SK-N-SH (cell line): Measurements from ENCODE around the gene RAB7B.

ENCODE experiments used
- EZH2phosphoT487 ChIP-seq: fragments of 200-600 bp; sonication (generic); IDR thresholded peaks from 2 replicates; pipeline ENCODE4 v1.6.1; 2017; ENCODE audit warnings: low read depth, mixed run types, mild to moderate bottlenecking, antibody characterized with exemption, moderate library complexity, borderline replicate concordance
- JUND ChIP-seq: IDR thresholded peaks from 2 replicates; pipeline ENCODE4 v1.4.0; 2012
- NFIC ChIP-seq: IDR thresholded peaks from 2 replicates; pipeline ENCODE4 v1.4.0; 2012; ENCODE audit warnings: borderline replicate concordance
- RAD21 ChIP-seq: IDR thresholded peaks from 2 replicates; pipeline ENCODE4 v1.6.1; 2012; ENCODE audit warnings: mild to moderate bottlenecking, low read length
- RCOR1 ChIP-seq: fragments of 150-350 bp; IDR thresholded peaks from 2 replicates; pipeline ENCODE4 v1.6.1; 2017; ENCODE audit warnings: antibody characterized with exemption, low read length
- TAF1 ChIP-seq: IDR thresholded peaks from 2 replicates; pipeline ENCODE4 v1.6.1; 2012; ENCODE audit warnings: low read depth, mild to moderate bottlenecking, low read length, moderate library complexity, borderline replicate concordance
- TF ChIP-seq, protein P1 (sequence below): fragments of 200-600 bp; sonication (generic); IDR thresholded peaks from 2 replicates; pipeline ENCODE4 v1.6.1; 2017; ENCODE audit warnings: antibody characterized with exemption, mild to moderate bottlenecking, moderate library complexity
- TF ChIP-seq, protein P2 (sequence below): IDR thresholded peaks from 2 replicates; pipeline ENCODE4 v1.4.0; 2012; ENCODE audit warnings: low read depth, borderline replicate concordance
- TF ChIP-seq, protein P3 (sequence below): IDR thresholded peaks from 2 replicates; pipeline ENCODE4; 2012
- TF ChIP-seq, protein P4 (sequence below): fragments of 150-350 bp; IDR thresholded peaks from 2 replicates; pipeline ENCODE4 v1.6.1; 2017; ENCODE audit warnings: antibody characterized with exemption, low read length, low read depth, borderline replicate concordance
- TF ChIP-seq, protein P5 (sequence below): IDR thresholded peaks from 2 replicates; pipeline ENCODE4 v1.4.0; 2012; ENCODE audit warnings: low read depth, borderline replicate concordance
- TF ChIP-seq, protein P6 (sequence below): IDR thresholded peaks from 2 replicates; pipeline ENCODE4 v1.6.1; 2012; ENCODE audit warnings: mild to moderate bottlenecking, low read depth, low read length, moderate library complexity

DNA sequence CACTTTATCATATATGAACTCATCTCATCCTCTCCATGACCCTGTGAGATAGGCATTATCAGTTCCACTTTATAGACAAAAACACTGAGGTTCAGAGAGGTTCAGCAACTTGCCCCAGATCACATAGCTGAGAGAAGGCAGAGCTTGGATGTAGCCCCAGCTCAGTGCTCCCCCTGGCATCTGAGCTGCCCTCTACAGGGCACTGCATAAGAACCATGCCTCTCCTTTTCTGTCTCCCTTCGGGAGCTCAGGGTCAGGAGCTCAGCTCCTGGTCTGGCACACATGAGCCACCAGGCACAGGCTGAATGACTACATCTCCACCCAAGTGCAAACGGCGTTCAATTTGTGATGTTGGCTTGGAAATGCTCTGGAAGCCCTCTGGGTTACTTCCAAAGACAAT is 16.9 kb downstream of the RAB7B start:
- TF ChIP-seq EZH2phosphoT487, result no peak
- no peak for TF ChIP-seq RCOR1
- TF ChIP-seq, protein P1, sequence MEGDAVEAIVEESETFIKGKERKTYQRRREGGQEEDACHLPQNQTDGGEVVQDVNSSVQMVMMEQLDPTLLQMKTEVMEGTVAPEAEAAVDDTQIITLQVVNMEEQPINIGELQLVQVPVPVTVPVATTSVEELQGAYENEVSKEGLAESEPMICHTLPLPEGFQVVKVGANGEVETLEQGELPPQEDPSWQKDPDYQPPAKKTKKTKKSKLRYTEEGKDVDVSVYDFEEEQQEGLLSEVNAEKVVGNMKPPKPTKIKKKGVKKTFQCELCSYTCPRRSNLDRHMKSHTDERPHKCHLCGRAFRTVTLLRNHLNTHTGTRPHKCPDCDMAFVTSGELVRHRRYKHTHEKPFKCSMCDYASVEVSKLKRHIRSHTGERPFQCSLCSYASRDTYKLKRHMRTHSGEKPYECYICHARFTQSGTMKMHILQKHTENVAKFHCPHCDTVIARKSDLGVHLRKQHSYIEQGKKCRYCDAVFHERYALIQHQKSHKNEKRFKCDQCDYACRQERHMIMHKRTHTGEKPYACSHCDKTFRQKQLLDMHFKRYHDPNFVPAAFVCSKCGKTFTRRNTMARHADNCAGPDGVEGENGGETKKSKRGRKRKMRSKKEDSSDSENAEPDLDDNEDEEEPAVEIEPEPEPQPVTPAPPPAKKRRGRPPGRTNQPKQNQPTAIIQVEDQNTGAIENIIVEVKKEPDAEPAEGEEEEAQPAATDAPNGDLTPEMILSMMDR, result no peak
- TF ChIP-seq RAD21, result no peak
- no peak for TF ChIP-seq NFIC
- no peak for TF ChIP-seq JUND
- TF ChIP-seq, protein P2, sequence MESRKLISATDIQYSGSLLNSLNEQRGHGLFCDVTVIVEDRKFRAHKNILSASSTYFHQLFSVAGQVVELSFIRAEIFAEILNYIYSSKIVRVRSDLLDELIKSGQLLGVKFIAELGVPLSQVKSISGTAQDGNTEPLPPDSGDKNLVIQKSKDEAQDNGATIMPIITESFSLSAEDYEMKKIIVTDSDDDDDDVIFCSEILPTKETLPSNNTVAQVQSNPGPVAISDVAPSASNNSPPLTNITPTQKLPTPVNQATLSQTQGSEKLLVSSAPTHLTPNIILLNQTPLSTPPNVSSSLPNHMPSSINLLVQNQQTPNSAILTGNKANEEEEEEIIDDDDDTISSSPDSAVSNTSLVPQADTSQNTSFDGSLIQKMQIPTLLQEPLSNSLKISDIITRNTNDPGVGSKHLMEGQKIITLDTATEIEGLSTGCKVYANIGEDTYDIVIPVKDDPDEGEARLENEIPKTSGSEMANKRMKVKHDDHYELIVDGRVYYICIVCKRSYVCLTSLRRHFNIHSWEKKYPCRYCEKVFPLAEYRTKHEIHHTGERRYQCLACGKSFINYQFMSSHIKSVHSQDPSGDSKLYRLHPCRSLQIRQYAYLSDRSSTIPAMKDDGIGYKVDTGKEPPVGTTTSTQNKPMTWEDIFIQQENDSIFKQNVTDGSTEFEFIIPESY, result no peak
- TF ChIP-seq, protein P3, sequence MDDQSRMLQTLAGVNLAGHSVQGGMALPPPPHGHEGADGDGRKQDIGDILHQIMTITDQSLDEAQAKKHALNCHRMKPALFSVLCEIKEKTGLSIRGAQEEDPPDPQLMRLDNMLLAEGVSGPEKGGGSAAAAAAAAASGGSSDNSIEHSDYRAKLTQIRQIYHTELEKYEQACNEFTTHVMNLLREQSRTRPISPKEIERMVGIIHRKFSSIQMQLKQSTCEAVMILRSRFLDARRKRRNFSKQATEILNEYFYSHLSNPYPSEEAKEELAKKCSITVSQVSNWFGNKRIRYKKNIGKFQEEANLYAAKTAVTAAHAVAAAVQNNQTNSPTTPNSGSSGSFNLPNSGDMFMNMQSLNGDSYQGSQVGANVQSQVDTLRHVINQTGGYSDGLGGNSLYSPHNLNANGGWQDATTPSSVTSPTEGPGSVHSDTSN, result no peak
- TF ChIP-seq, protein P4, sequence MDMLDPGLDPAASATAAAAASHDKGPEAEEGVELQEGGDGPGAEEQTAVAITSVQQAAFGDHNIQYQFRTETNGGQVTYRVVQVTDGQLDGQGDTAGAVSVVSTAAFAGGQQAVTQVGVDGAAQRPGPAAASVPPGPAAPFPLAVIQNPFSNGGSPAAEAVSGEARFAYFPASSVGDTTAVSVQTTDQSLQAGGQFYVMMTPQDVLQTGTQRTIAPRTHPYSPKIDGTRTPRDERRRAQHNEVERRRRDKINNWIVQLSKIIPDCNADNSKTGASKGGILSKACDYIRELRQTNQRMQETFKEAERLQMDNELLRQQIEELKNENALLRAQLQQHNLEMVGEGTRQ, result no peak
- TF ChIP-seq TAF1, result no peak
- TF ChIP-seq, protein P5, sequence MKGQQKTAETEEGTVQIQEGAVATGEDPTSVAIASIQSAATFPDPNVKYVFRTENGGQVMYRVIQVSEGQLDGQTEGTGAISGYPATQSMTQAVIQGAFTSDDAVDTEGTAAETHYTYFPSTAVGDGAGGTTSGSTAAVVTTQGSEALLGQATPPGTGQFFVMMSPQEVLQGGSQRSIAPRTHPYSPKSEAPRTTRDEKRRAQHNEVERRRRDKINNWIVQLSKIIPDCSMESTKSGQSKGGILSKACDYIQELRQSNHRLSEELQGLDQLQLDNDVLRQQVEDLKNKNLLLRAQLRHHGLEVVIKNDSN, result no peak
- TF ChIP-seq, protein P6, sequence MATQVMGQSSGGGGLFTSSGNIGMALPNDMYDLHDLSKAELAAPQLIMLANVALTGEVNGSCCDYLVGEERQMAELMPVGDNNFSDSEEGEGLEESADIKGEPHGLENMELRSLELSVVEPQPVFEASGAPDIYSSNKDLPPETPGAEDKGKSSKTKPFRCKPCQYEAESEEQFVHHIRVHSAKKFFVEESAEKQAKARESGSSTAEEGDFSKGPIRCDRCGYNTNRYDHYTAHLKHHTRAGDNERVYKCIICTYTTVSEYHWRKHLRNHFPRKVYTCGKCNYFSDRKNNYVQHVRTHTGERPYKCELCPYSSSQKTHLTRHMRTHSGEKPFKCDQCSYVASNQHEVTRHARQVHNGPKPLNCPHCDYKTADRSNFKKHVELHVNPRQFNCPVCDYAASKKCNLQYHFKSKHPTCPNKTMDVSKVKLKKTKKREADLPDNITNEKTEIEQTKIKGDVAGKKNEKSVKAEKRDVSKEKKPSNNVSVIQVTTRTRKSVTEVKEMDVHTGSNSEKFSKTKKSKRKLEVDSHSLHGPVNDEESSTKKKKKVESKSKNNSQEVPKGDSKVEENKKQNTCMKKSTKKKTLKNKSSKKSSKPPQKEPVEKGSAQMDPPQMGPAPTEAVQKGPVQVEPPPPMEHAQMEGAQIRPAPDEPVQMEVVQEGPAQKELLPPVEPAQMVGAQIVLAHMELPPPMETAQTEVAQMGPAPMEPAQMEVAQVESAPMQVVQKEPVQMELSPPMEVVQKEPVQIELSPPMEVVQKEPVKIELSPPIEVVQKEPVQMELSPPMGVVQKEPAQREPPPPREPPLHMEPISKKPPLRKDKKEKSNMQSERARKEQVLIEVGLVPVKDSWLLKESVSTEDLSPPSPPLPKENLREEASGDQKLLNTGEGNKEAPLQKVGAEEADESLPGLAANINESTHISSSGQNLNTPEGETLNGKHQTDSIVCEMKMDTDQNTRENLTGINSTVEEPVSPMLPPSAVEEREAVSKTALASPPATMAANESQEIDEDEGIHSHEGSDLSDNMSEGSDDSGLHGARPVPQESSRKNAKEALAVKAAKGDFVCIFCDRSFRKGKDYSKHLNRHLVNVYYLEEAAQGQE, result no peak
